ENCODE measurements around the gene EXD3. TPM values are rescaled to one million over a fixed set of nuclear protein-coding genes. Genes with fewer than 3 reads are reported as not detected.
A peak's percentile ranks its signal among the peaks of the same experiment; 100 is the strongest.

The EXD3 gene
- total and polyA plus RNA-seq, 9 of the 15 experiments (the other 6 are each of a cell fraction or from before 2014, with no cell fraction given) = 0.29 to 12.5 (median 3.9) TPM

DNA sequence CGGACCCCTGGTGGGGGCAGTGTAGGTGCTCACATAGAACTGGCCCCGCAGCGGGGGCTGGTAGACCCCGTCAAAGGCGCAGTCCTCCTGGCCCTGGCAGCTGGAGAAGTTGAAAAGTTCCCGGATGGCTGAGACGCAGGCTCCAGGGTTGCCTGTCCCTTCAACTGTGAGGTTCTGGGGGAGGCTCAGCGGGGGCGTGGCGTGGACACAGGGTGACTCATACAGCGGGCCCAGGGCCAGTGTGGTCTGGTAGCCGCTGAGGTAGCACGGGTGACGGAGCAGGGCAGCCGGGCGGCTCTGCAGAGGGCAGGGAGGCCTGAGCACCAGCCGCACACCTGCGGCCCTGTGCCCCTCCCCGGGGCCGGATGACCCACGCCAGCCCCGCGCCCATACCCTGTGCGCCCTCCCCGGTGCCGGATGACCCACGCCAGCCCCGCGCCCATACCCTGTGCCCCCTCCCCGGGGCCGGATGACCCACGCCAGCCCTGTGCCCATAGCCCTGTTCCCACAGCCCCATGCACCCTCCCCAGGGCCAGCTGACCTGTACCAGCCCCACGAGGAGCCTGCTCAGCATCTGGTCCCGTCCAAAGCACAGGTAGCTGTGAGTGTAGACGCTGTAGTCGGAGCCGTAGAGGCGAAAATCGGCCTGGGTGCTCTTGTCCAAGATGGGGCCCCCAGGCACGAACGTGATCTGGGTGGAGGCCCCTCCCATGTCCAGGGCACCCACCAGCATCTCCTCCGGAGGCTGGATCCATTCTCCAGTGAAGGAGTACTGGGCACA, 13.2 kb upstream of the EXD3 start (continued):
- TF ChIP-seq ZNF551 (CRISPR knock-in tag; IDR thresholded peaks at IDR 0.05) = no peak
- no peak for TF ChIP-seq KLF1 (tag; IDR thresholded peaks at IDR 0.05)
- TF ChIP-seq, protein P1, sequence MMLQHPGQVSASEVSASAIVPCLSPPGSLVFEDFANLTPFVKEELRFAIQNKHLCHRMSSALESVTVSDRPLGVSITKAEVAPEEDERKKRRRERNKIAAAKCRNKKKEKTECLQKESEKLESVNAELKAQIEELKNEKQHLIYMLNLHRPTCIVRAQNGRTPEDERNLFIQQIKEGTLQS (IDR thresholded peaks at IDR 0.05) = peak; percentile 95
- TF ChIP-seq, protein P1 (CRISPR knock-in tag; conservative IDR thresholded peaks at IDR 0.05) = peak; percentile 96
- TF ChIP-seq TSC22D4 (tag; IDR thresholded peaks at IDR 0.05) = no peak
- no peak for TF ChIP-seq HDAC8 (tag; IDR thresholded peaks at IDR 0.05)
- TF ChIP-seq NFIC (IDR thresholded peaks at IDR 0.05) = peak; percentile 86
- no peak for TF ChIP-seq ASH1L (IDR thresholded peaks at IDR 0.05; ENCODE audit: borderline replicate concordance, low read depth, partially characterized antibody)
- no peak for TF ChIP-seq RBM17 (IDR thresholded peaks at IDR 0.05; ENCODE audit: borderline replicate concordance, low read depth, low read length)
- no peak for TF ChIP-seq ZNF140 (CRISPR knock-in tag; IDR thresholded peaks at IDR 0.05)
- TF ChIP-seq, protein P2, sequence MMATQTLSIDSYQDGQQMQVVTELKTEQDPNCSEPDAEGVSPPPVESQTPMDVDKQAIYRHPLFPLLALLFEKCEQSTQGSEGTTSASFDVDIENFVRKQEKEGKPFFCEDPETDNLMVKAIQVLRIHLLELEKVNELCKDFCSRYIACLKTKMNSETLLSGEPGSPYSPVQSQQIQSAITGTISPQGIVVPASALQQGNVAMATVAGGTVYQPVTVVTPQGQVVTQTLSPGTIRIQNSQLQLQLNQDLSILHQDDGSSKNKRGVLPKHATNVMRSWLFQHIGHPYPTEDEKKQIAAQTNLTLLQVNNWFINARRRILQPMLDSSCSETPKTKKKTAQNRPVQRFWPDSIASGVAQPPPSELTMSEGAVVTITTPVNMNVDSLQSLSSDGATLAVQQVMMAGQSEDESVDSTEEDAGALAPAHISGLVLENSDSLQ (IDR thresholded peaks at IDR 0.05) = 0 out of 2 replicates have a peak, but pooled peaks have one; percentile 11
- TF ChIP-seq NFATC3 (IDR thresholded peaks at IDR 0.05) = no peak
- TF ChIP-seq, protein P3, sequence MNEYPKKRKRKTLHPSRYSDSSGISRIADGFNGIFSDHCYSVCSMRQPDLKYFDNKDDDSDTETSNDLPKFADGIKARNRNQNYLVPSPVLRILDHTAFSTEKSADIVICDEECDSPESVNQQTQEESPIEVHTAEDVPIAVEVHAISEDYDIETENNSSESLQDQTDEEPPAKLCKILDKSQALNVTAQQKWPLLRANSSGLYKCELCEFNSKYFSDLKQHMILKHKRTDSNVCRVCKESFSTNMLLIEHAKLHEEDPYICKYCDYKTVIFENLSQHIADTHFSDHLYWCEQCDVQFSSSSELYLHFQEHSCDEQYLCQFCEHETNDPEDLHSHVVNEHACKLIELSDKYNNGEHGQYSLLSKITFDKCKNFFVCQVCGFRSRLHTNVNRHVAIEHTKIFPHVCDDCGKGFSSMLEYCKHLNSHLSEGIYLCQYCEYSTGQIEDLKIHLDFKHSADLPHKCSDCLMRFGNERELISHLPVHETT (CRISPR knock-in tag; conservative IDR thresholded peaks at IDR 0.05 in 1 of 2, IDR thresholded peaks at IDR 0.05 in 1 of 2) = no peak
- TF ChIP-seq FOXA1 (IDR thresholded peaks at IDR 0.05; ENCODE audit: borderline replicate concordance) = no peak
- TF ChIP-seq ZNF780A (CRISPR knock-in tag; IDR thresholded peaks at IDR 0.05) = no peak
- no peak for TF ChIP-seq ARHGAP35 (IDR thresholded peaks at IDR 0.05; ENCODE audit: partially characterized antibody)
- TF ChIP-seq HMG20B (CRISPR knock-in tag; IDR thresholded peaks at IDR 0.05) = no peak
- no peak for TF ChIP-seq FOXJ2 (tag; IDR thresholded peaks at IDR 0.05)
- no peak for TF ChIP-seq TRIM28 (IDR thresholded peaks at IDR 0.05)
- TF ChIP-seq, protein P4, sequence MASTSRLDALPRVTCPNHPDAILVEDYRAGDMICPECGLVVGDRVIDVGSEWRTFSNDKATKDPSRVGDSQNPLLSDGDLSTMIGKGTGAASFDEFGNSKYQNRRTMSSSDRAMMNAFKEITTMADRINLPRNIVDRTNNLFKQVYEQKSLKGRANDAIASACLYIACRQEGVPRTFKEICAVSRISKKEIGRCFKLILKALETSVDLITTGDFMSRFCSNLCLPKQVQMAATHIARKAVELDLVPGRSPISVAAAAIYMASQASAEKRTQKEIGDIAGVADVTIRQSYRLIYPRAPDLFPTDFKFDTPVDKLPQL (IDR thresholded peaks at IDR 0.05; ENCODE audit: extremely low read depth, insufficient read length) = no peak
- TF ChIP-seq MAFG (tag; conservative IDR thresholded peaks at IDR 0.05) = no peak
- TF ChIP-seq, protein P5, sequence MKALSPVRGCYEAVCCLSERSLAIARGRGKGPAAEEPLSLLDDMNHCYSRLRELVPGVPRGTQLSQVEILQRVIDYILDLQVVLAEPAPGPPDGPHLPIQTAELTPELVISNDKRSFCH (CRISPR knock-in tag; IDR thresholded peaks at IDR 0.05) = no peak
- TF ChIP-seq, protein P5 (tag; IDR thresholded peaks at IDR 0.05) = no peak
- TF ChIP-seq CBX1 (IDR thresholded peaks at IDR 0.05; ENCODE audit: low read depth) = no peak
